ENCODE data around the gene PRKCH. TPM values are rescaled to one million over a fixed set of nuclear protein-coding genes. Genes with fewer than 3 reads are reported as not detected.

Gene PRKCH
- polyA plus RNA-seq, 3 donors = 5.1 to 19.7 (median 10.1) TPM

DNA sequence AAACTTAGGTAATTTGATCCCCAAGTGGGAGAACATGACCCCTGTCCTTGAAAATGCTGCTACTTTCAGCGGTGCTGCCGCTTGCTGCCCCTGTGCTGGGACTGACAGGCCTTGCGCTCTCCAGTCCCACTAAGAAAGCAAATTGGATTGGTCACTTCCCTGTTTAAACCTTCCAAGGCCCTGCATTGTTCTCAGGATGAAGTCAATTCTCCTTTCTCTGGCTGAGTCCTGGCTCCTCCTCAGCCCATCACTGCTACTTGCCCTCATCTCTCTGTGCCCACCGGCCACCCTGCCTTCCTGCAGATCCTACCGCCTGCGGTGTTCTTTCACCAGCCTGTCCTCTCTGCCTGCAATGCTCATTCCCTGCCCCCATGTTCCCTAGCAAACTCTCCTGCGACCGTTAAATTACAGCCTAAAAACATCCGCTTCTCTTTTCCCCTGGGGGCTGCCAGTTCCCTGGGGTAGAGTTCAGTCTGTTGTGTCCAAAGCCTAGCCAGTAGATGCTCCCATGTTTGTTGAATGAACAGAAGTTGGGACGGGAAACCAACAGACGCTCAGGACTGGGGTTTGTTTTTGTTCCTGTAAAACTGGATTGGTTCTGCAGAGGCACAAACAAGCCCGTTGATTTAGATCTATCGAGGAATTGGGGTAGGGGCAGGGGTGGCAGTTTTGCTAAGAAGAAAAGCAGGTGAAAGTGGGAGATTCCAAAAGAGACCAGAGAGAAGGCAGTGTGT, 246.6 kb downstream of the PRKCH start:
- peak overlapping the region; percentile 45 for H3K27ac ChIP-seq (ENCODE audit: low read depth, low read length)
- WGBS, 3 donors = 41 to 45% (median 42%) methylated on average over 13 of the region's 13 CpGs

DNA sequence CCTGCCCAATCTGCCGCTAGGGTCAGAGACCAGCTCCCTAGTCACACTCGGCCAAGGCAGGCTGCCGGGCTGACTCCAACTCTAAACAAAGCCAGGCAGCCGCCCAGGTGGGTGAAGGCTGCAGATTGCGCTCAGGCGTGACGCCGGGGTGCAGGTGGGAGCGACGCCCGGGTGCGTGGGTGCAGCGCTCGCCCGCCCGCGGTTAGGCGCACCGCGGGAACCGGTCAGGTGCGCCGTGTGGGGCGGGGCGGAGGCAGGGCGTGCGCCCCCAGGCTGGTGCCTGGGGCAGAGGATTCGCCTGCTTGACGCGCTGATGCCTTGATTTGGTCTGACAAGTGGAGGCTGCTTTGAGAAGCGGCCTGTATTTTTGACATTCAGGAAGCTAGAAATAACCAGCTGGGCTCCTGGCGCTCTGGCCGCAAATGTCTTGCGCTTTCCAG, 247.2 kb downstream of the PRKCH start:
- peak overlapping the region; percentile 45 for H3K27ac ChIP-seq (ENCODE audit: low read depth, low read length)
- 24 to 43% (median 41%) methylated on average over 34 of the region's 34 CpGs for WGBS, 3 donors

- H3K27ac ChIP-seq (ENCODE audit: low read depth, low read length) = peak overlapping the region; percentile 38
- 57 to 83% (median 71%) methylated on average over 1 of the region's 1 CpG for WGBS, 3 donors
Measured at GRCh38 chr14:61569308-61569707, 247.9 kb downstream of the PRKCH start.

GRCh38 chr14:61569812-61570548, 248.6 kb downstream of the PRKCH start:
- H3K27ac ChIP-seq (ENCODE audit: low read depth, low read length) = peak overlapping the region; percentile 45
- 47 to 83% (median 53%) methylated on average over 9 of the region's 9 CpGs for WGBS, 3 donors

- peak overlapping the region; percentile 45 for H3K27ac ChIP-seq (ENCODE audit: low read depth, low read length)
- WGBS, 3 donors = 24 to 66% (median 30%) methylated on average over 6 of the region's 6 CpGs
Measured at GRCh38 chr14:61570549-61571290, 249.3 kb downstream of the PRKCH start.

- H3K27ac ChIP-seq (ENCODE audit: low read depth, low read length) = no peak overlapping the region
- WGBS, 3 donors = 72 to 87% (median 78%) methylated on average over 2 of the region's 2 CpGs
Measured at GRCh38 chr14:61571917-61572316, 250.5 kb downstream of the PRKCH start.

- no peak overlapping the region for H3K27ac ChIP-seq (ENCODE audit: low read depth, low read length)
- WGBS, 3 donors = 76 to 82% (median 80%) methylated on average over 3 of the region's 3 CpGs
Measured at GRCh38 chr14:61573321-61573720, 251.9 kb downstream of the PRKCH start.

- 62 to 70% (median 66%) methylated on average over 7 of the region's 7 CpGs for WGBS, 3 donors
- no peak overlapping the region for H3K27ac ChIP-seq (ENCODE audit: low read depth, low read length)
Measured at GRCh38 chr14:61573748-61574513, 252.6 kb downstream of the PRKCH start.

DNA sequence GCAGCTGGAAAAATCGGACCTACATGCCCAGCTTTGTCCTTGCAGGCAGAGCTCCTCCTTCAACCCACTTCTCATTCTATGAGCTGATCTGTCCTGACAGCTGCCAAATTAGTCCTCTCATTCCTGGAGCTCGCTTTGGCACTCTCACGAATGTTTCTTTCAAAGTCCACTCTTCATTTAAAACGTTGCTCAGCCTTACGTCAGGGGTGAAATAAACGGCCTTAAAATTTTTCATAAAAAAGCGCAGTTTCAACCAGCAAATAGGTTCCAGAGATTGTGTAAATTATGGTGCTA, 253.1 kb downstream of the PRKCH start:
- no peak overlapping the region for H3K27ac ChIP-seq (ENCODE audit: low read depth, low read length)
- WGBS, 3 donors = 92 to 96% (median 94%) methylated on average over 7 of the region's 7 CpGs

DNA sequence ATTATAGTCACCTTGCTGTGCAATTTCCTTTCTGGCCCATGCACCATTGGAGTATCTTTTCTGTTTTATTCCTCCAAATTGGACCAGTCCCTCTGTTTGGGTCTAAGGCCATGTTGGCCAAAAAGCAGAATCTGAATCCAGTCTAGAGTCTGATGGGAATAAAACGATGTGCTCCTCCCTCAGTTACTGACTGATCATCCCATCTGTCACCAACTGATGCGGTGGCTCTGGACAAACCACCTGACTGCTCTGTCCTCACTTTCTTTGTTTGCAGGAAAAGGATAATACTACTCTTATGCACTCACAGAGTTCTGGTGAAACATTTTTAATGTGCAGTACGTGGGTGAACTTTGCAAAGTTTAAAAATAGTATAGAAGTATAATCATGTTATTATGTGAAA, 253.7 kb downstream of the PRKCH start:
- WGBS, 3 donors = 88 to 95% (median 94%) methylated on average over 3 of the region's 3 CpGs
- no peak overlapping the region for H3K27ac ChIP-seq (ENCODE audit: low read depth, low read length)

- no peak overlapping the region for H3K27ac ChIP-seq (ENCODE audit: low read depth, low read length)
- 91 to 93% (median 92%) methylated on average over 6 of the region's 6 CpGs for WGBS, 3 donors
Measured at GRCh38 chr14:61575551-61576150, 254.3 kb downstream of the PRKCH start.

- 91 to 96% (median 94%) methylated on average over 2 of the region's 2 CpGs for WGBS, 3 donors
- H3K27ac ChIP-seq (ENCODE audit: low read depth, low read length) = no peak overlapping the region
Measured at GRCh38 chr14:61577506-61577931, 256.1 kb downstream of the PRKCH start.

GRCh38 chr14:61578745-61579144, 257.4 kb downstream of the PRKCH start:
- no peak overlapping the region for H3K27ac ChIP-seq (ENCODE audit: low read depth, low read length)
- WGBS, 3 donors = 51 to 92% (median 58%) methylated on average over 2 of the region's 2 CpGs

DNA sequence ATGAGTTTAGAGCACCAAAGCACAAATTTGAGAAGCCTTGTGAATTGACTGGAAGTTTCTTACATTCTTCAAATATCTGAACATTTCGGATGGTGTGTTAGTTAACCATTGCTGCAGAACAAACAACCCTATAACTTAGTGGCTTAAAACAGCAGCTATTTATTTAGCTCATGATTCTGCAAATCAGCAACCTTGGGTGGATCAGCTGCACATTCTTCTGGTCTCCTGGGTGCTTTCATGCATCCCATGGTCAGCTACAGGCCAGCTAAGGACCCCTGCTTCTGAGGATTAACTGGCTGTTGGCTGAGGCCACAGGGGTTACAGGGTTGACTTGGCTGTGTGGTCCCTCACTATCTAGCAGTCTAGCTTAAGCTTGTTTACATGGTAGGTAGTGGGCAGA, 260.0 kb downstream of the PRKCH start:
- H3K27ac ChIP-seq (ENCODE audit: low read depth, low read length) = no peak overlapping the region

DNA sequence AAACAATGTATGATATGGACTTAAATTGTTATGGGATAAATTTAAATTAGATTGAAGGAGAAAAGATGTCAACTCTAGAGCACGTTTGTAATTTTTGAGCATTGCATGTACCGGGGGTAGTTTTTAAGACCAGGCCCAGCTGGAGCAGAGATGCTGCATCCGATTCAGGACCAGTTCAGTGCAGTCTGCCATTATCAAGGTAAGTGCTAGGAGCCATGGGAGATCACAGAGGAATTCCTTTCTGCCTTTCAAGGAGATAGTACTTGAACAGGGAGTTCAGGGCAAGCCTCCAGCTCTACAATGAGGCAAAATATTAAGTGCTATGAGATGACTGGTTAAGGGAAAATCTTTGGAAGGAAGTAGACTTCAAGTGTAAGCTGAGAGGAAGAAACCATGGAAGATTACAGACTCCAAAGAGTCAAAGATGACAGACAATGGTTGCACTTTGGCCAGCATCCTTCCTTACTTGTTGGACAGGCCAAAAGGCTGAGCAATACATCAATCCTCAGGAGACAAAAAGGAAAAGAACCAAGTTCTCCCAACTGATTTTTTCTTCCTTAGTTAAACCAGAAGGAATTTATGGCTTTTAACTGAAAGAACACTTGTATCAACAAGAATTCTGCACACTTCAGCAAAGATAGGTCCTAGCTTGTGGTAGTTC, 260.7 kb downstream of the PRKCH start:
- H3K27ac ChIP-seq (ENCODE audit: low read depth, low read length) = peak overlapping the region; percentile 72
- 88 to 92% (median 88%) methylated on average over 3 of the region's 3 CpGs for WGBS, 3 donors

More for the DNA sequence above, 260.0 kb downstream of the PRKCH start:
- 73 to 82% (median 75%) methylated on average over 1 of the region's 1 CpG for WGBS, 3 donors

- 55 to 75% (median 57%) methylated on average over 2 of the region's 2 CpGs for WGBS, 3 donors
- H3K27ac ChIP-seq (ENCODE audit: low read depth, low read length) = peak overlapping the region; percentile 72
Measured at GRCh38 chr14:61582815-61583214, 261.4 kb downstream of the PRKCH start.

DNA sequence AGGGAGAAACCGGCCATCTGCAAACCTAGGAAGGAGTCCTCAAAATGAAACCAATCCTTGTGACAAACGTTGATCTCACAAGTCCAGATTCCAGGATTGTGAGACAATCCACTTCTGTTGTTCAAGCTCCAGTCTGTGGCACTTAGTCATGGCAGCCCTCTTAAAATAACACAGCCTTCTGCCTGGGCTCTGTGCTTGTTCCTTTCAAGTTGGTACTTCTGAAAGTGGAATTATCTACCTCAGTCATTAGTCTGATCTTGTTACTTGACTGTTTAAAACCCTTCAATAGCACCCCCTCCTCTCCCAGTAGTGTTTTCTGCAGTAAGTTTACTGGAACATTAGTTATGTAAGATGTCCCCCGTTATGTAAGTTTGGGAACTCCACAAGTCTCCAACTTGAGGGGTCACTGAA, 263.0 kb downstream of the PRKCH start:
- H3K27ac ChIP-seq (ENCODE audit: low read depth, low read length) = no peak overlapping the region
- 76 to 85% (median 77%) methylated on average over 3 of the region's 3 CpGs for WGBS, 3 donors
